ENCODE results near the gene ATOSB.
"Not testable (repeated sequence)": the region's sequence is repeated elsewhere in the genome, so short reads cannot be mapped to it uniquely, and the experiment has no call there.

ATOSB gene

GRCh38 chr9:35115680-35116538 lies at the start of gene ATOSB:
Gene ATOSB, minus strand, starts transcription at chr9:35115862. Its CDS starts 7,588 bp downstream, at chr9:35108274.
- DNase-seq: peak; percentile 90

DNA sequence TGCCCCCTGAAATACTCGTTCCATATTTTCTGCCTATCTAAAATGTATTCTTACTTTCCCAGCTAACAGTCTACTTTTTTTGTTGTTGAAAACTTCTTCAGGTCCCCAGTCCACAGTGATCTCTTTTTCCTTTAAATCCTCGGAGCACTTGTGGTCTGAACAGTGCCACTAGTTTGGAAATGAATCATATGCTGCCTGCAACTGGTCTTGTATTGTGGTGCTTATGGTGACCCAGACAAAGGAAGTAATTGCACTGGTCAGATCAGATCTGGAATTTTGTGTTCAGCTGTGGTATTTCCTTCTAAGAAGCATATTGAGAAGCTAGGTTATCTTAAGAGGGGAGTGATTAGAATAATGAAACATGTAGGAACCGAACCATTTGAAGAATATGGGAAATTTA lies 49.0 kb upstream of the ATOSB start:
- no peak for DNase-seq

- no peak for DNase-seq
Observed at GRCh38 chr9:35163413-35163812, 47.8 kb upstream of the ATOSB start.

DNA sequence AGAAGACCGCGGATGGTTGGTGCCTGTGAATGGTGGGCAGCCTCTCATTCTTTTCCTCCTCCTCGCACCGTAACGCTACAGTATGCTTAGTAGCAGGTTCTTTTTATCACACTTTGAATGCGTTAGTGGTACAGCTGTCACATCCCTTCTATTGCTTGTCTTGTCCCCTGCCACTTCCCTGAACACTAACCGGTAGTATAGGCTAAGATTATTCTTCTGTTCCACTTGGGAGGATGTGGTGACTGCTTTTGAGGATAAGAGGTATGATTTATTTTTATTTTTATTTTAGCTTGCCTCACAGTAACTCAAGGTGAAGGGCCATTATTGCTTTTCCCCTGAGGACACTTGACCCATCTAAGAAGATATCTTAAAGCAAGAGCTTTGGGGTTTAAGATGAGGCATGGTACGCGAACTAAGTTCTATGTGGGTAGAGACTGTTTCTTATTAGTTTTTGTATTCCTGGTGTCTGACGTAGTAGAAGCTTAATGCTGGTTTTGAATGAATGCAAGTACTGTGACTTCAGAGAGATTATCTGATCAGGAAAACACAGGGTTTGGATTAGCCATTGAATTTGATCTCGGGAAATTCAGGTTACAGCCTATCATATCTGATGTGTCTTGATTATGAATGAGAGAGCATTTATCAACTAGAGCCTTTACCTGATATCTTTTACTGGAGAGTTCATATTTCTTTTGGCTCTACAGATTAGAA lies 47.1 kb upstream of the ATOSB start:
- no peak for DNase-seq

DNA sequence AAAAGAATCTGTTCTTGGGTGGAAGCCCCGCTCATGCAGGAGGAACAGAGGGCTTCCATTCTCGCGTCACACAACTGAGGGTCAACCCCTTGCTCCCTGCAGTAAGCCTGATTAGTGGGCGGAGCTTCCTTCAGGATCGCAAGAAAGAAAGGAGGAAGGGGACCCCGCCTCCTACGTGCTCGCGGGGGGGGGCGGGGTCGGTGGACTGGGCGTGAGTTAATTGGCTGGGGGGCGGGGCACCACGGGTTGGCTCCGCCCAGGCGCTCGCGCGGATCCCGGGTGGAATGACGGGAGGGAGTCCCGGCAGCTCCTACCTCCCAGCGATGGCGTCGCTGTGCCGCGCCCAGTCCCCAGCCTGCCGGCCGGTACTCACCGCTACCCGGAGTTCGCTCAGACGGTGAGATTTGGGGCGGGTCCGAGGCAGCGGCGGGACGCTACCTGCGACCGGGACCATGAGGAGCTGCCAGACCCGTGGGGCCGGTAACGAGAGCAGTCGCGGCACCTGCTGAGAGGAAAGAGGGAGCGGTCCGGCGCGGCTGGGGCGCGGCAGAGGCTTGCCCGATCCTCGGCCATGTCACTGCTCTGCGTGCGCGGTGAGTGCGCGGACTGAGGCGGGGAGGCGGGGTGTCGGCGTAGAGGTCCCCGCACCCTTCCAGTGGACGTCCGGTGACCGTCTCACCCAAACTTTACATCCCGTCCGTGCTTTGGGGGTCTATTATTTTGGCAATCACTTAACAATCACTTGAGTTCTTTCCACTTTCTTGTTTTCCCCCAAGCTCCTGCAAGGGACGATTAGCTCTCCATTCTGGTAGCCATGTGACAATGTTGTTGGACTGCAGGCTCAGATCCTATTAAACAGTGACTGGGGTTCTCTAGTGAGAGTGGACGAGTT lies 46.3 kb upstream of the ATOSB start, which contains the start of gene UNC13B:
UNC13B (plus strand) TSS at position 297 of the 892 bp plus-strand sequence; CDS start at position 572, 275 bp downstream.
- DNase-seq: peak; percentile 94

GRCh38 chr9:35158501-35159280 lies 43.0 kb upstream of the ATOSB start:
- no peak for DNase-seq

- not testable (repeated sequence) for DNase-seq
Observed at GRCh38 chr9:35157836-35158235, 42.2 kb upstream of the ATOSB start.

- DNase-seq: no peak
Observed at GRCh38 chr9:35156781-35157180, 41.1 kb upstream of the ATOSB start.

DNA sequence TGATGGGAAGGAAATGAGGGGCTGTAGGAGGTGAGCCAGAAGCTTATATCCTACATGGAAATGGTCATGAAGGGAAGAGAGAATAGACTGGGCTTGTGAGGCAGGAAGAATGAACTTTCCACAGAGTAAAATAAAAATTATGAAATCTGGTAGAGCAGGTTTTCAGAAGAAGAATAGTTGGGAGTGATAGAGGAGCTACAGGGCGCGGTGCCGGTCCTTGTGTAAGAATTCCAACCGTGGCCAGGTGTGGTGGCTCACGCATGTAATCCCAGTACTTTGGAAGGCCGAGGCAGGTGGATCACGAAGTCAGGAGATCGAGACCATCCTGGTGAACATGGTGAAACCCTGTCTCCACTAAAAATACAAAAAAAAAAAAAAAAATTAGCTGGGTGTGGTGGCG lies 37.3 kb upstream of the ATOSB start:
- no peak for DNase-seq

DNA sequence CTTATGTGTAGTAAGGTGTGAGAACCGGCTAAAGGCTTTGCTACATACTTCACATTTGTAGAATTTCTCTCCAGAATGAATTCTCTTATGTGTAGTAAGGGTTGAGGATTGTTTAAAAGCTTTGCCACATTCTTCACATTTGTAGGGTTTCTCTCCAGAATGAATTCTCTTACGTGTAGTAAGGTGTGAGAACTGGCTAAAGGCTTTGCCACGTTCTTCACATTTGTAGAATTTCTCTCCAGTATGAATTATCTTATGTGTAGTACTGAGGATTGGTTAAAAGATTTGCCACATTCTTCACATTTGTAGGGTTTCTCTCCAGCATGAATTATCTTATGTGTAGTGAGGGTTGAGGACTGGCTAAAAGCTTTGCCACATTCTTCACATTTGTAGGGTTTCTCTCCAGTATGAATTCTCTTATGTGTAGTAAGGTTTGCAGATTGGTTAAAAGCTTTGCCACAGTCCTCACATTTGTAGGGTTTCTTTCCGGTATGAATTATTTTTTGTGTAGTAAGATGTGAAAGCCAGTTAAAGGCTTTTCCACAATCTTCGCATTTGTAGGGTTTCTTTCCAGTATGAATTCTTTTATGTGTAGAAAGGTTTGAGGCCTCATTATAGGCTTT lies 32.4 kb upstream of the ATOSB start:
- DNase-seq: not testable (repeated sequence)

DNA sequence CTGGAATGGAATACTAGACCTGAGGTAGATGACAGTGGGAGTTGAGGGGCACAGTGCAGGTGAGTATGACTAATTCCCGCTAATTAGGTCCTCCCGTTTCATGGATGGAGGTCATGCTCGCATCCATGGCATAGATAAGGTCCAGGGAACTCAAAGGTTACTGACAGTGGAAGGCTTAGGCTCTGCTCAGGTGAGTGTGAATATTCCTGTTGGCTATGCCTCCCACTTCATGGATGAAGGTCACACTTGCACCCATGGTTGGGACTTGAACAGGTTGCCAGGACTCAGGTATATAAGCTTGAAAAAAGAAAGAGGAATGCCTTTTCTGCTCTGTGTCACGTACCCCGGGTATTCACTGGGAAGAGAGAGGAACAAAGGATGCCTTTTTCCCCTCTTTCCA lies 26.4 kb upstream of the ATOSB start:
- DNase-seq: no peak

- no peak for DNase-seq
Observed at GRCh38 chr9:35140093-35140492, 24.4 kb upstream of the ATOSB start.

- DNase-seq: no peak
Observed at GRCh38 chr9:35136866-35137265, 21.2 kb upstream of the ATOSB start.

DNA sequence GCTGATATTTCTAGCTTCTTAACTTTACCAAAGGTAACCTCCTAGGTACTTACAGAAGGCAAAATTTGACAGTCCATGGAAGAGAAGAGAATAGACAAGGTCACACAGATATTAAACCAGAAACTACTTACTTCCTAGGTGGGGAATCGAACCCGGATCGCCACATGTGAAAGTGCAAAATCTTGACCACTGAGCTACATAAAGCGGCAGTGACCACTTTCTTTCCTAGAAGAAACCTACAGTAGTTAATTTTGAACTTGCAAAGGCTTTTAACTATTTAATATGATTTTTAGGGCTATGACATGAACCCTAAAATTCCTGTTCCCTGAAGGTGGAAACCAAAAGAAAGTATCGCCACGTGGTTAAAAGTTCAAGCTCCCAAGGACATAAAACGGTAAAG lies 20.3 kb upstream of the ATOSB start:
- no peak for DNase-seq

- DNase-seq: no peak
Observed at GRCh38 chr9:35134920-35135319, 19.3 kb upstream of the ATOSB start.

GRCh38 chr9:35116898-35117551 lies 1.4 kb upstream of the ATOSB start:
- peak; percentile 90 for DNase-seq

- no peak for DNase-seq
Observed at GRCh38 chr9:35116539-35116897, 856 bp upstream of the ATOSB start.

DNA sequence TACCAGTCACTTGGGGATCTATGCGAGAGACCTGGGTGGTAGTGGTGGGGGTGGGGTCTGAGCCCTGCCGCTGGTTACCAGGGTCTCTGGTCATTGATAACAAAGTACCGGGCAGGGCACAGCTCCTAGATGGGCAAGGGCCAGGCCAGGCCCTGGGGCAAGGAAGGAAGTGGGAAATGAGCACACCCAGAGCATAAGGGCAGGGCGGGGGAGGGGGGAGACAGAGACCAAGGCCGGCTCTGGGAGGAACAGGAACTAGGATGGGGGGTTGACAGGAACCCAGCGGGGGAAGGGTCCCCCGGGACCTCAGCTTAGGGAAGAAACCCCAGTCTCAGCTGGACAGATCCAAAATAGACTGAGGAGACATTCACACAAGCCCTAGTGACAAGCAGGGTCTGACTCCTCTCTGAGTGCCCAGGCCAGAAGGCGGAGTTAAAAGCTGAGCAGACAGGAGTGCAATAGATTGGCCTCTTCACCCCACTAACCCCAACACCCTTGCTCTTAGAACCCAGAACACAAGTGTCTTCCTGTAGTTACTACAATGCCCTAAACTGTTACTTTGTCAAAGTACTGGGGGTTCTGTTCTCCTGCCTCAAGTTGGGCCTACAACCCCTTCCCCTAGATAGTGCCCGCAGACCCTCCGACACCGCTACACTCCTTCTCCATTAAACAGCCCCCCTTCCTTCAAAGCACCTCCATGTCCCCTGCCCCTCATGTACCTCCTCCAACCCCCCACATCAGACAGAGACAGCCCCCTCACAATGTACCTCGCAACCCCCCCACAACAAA lies 628 bp downstream of the ATOSB start:
- peak; percentile 18 for DNase-seq

DNA sequence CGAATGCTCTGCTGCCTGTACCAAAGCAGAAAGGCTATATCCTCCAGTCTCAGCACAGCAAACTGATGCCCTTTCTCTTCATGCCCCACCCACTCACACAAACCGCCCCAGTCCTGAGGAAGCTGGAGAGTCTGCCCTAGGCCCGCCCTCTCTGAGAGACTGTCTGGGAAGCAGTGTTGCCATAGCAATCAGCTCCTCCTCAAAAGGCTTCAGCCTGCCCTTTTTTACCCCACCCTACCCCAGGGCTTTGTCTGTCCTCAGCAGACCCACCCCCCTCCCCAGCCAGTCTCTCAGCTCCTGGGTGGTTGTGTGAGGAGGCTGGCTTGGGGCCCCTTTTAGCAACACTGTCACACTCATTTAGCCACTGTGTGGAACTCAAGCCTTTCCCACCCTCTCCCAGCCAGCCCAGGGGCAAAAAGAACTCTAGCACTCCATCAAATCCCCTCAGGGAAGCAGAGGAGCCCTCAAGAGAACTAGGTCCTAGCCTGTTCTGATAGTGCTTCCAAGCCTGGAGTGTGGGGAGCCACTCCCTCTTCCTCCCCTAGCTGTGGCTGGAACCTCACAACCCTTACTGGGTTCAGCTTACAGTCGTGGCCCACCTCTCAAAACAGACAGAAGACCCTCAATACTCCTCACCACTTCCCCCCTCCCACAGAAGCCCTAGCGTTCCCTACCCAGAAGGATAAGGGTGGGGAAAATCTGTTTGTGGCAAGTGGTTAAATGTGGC lies 1.4 kb downstream of the ATOSB start:
- DNase-seq: peak; percentile 90
